Measurements from ENCODE around the gene HDLBP. TPM values are rescaled to one million over a fixed set of nuclear protein-coding genes. Genes with fewer than 3 reads are reported as not detected.

The HDLBP gene
- total RNA-seq, 1 donor from 2014 or later: 922 TPM

DNA sequence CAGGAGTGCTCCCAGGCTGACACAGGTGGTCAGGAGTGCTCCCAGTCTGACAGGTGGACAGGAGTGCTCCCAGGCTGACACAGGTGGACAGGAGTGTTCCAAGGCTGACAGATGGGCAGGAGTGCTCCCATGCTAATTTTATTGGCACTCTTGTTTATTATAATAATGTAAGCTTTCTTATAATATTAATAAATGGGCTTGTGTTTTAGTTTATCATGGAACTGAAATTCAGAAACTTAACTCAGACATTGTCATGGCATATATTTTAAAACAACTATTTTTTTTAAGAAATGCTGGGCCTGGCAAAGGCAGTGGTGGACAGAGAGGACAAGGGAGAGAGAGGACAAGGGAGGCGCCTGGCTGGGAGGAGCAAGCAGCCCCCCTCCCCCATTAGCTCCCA, 108.3 kb downstream of the HDLBP start:
- H3K27me3 Mint-ChIP-seq (ENCODE audit: low read depth, unreplicated experiment): peaks cover 9% of the 10 kb centered on the region
- H3K4me1 ChIP-seq (ENCODE audit: insufficient read depth, low read length): no peaks in the 10 kb centered on the region

DNA sequence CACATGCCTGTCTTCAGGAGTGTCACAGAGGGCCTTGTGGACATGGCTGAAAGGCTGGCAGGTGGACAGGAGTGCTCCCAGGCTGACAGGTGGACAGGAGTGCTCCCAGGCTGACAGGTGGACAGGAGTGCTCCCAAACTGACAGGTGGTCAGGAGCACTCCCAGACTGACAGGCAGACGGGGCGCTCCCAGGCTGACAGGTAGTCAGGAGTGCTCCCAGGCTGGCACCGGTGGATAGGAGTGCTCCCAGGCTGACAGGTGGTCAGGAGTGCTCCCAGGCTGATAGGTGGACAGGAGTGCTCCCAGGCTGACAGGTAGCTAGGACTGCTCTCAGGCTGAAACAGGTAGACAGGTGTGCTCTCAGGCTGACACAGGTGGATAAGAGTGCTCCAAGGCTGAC, 110.4 kb downstream of the HDLBP start:
- Histone ChIP-seq H3K36me3 (ENCODE audit: insufficient read depth, low read length) (no peaks in the 10 kb centered on the region), H3K9me3 (ENCODE audit: insufficient read depth, low read depth, low read length) (no peaks in the 10 kb centered on the region), H3K9ac (ENCODE audit: low read length) (no peak overlapping the region), H3K79me2 (ENCODE audit: insufficient read depth, low read length) (no peaks in the 10 kb centered on the region), H3K4me2 (ENCODE audit: low read length) (no peak overlapping the region), H3K27me3 (ENCODE audit: insufficient read depth, low read length) (no peaks in the 10 kb centered on the region), H3K27ac (ENCODE audit: low read depth, low read length) (no peak overlapping the region), H3K4me3 (ENCODE audit: insufficient read depth, low read depth, low read length) (no peak overlapping the region), H4K20me1 (ENCODE audit: insufficient read depth, low read length) (no peaks in the 10 kb centered on the region), H2AFZ (ENCODE audit: low read depth, low read length) (no peak overlapping the region), H3K4me1 (ENCODE audit: insufficient read depth, low read length) (no peaks in the 10 kb centered on the region)
- FAIRE-seq (no peak), DNase-seq (ENCODE audit: low read depth) (no peak)
- H3K27ac Mint-ChIP-seq (ENCODE audit: unreplicated experiment): no peak overlapping the region
- H3K36me3 Mint-ChIP-seq (ENCODE audit: low read depth, unreplicated experiment): no peaks in the 10 kb centered on the region
- peaks cover 5% of the 10 kb centered on the region for H3K27me3 Mint-ChIP-seq (ENCODE audit: low read depth, unreplicated experiment)
- no peak overlapping the region for H3K4me3 Mint-ChIP-seq (ENCODE audit: unreplicated experiment)
- H3K4me1 Mint-ChIP-seq (ENCODE audit: low read depth, unreplicated experiment): no peaks in the 10 kb centered on the region
- no peak for TF ChIP-seq EZH2 (IDR thresholded peaks at IDR 0.05; ENCODE audit: insufficient read depth, low read length)
- TF ChIP-seq CTCF (IDR thresholded peaks at IDR 0.05; ENCODE audit: insufficient read depth, low read depth, low read length): no peak
- no peaks in the 10 kb centered on the region for H3K9me3 Mint-ChIP-seq (ENCODE audit: unreplicated experiment)

More for the DNA sequence above, 108.3 kb downstream of the HDLBP start:
- Mint-ChIP-seq H3K4me3 (ENCODE audit: unreplicated experiment) (no peak overlapping the region), H3K27ac (ENCODE audit: unreplicated experiment) (no peak overlapping the region), H3K4me1 (ENCODE audit: low read depth, unreplicated experiment) (peaks cover 2% of the 10 kb centered on the region), H3K9me3 (ENCODE audit: unreplicated experiment) (peaks cover 3% of the 10 kb centered on the region), H3K36me3 (ENCODE audit: low read depth, unreplicated experiment) (no peaks in the 10 kb centered on the region)
- TF ChIP-seq CTCF (IDR thresholded peaks at IDR 0.05; ENCODE audit: insufficient read depth, low read depth, low read length): no peak
- DNase-seq (ENCODE audit: low read depth) (no peak), FAIRE-seq (no peak)
- Histone ChIP-seq H3K4me3 (ENCODE audit: insufficient read depth, low read depth, low read length) (no peak overlapping the region), H3K4me2 (ENCODE audit: low read length) (no peak overlapping the region), H4K20me1 (ENCODE audit: insufficient read depth, low read length) (no peaks in the 10 kb centered on the region), H3K9me3 (ENCODE audit: insufficient read depth, low read depth, low read length) (no peaks in the 10 kb centered on the region), H3K27ac (ENCODE audit: low read depth, low read length) (no peak overlapping the region), H3K79me2 (ENCODE audit: insufficient read depth, low read length) (no peaks in the 10 kb centered on the region), H3K9ac (ENCODE audit: low read length) (no peak overlapping the region), H3K27me3 (ENCODE audit: insufficient read depth, low read length) (peaks cover 3% of the 10 kb centered on the region), H3K36me3 (ENCODE audit: insufficient read depth, low read length) (no peaks in the 10 kb centered on the region), H2AFZ (ENCODE audit: low read depth, low read length) (no peak overlapping the region)

- Histone ChIP-seq H3K9me3 (ENCODE audit: insufficient read depth, low read depth, low read length) (no peaks in the 10 kb centered on the region), H2AFZ (ENCODE audit: low read depth, low read length) (no peak overlapping the region), H3K4me2 (ENCODE audit: low read length) (no peak overlapping the region), H3K79me2 (ENCODE audit: insufficient read depth, low read length) (no peaks in the 10 kb centered on the region), H3K4me3 (ENCODE audit: insufficient read depth, low read depth, low read length) (no peak overlapping the region), H3K4me1 (ENCODE audit: insufficient read depth, low read length) (no peaks in the 10 kb centered on the region), H3K36me3 (ENCODE audit: insufficient read depth, low read length) (no peaks in the 10 kb centered on the region), H4K20me1 (ENCODE audit: insufficient read depth, low read length) (no peaks in the 10 kb centered on the region), H3K27me3 (ENCODE audit: insufficient read depth, low read length) (no peaks in the 10 kb centered on the region), H3K9ac (ENCODE audit: low read length) (no peak overlapping the region), H3K27ac (ENCODE audit: low read depth, low read length) (no peak overlapping the region)
- Mint-ChIP-seq H3K4me1 (ENCODE audit: low read depth, unreplicated experiment) (no peaks in the 10 kb centered on the region), H3K36me3 (ENCODE audit: low read depth, unreplicated experiment) (no peaks in the 10 kb centered on the region), H3K27me3 (ENCODE audit: low read depth, unreplicated experiment) (peaks cover 5% of the 10 kb centered on the region), H3K27ac (ENCODE audit: unreplicated experiment) (no peak overlapping the region), H3K9me3 (ENCODE audit: unreplicated experiment) (no peaks in the 10 kb centered on the region), H3K4me3 (ENCODE audit: unreplicated experiment) (no peak overlapping the region)
- DNase-seq (ENCODE audit: low read depth) (no peak), FAIRE-seq (no peak)
- no peak for TF ChIP-seq EZH2 (IDR thresholded peaks at IDR 0.05; ENCODE audit: insufficient read depth, low read length)
- no peak for TF ChIP-seq CTCF (IDR thresholded peaks at IDR 0.05; ENCODE audit: insufficient read depth, low read depth, low read length)
These were observed 111.0 kb downstream of the HDLBP start for GRCh38 chr2:241204490-241204889.

Data from astrocyte (in vitro differentiated cells and primary cell).